Vagina (tissue), 2 donors: Measurements from ENCODE around the gene TMBIM4. TPM values are rescaled to one million over a fixed set of nuclear protein-coding genes. Genes with fewer than 3 reads are reported as not detected.

ENCODE experiments used
- DNase-seq, 2 donors: peaks; one replicate each; pipeline ENCODE4 v3.0.0-alpha.2; 2017; ENCODE audit errors: extremely low spot score in 2 of 2
- H3K27ac ChIP-seq: fragments of 200-600 bp; sonication (generic); one replicate; pipeline ENCODE4 v1.5.1; 2019
- H3K27me3 ChIP-seq: fragments of 200-600 bp; sonication (generic); one replicate; pipeline ENCODE4 v1.5.1; 2019
- H3K36me3 ChIP-seq, 2 donors: fragments of 200-600 bp; sonication (generic); one replicate each; pipeline ENCODE4 v1.5.1; 2017 to 2019
- H3K4me1 ChIP-seq: fragments of 200-600 bp; sonication (generic); one replicate; pipeline ENCODE4 v1.5.1; 2019
- H3K4me3 ChIP-seq, 2 donors: fragments of 200-600 bp; sonication (generic); 1 replicate in 1 of 2; 2 replicates in 1 of 2; pipeline ENCODE4 v1.5.1; 2016 to 2019
- H3K9me3 ChIP-seq: fragments of 200-600 bp; sonication (generic); one replicate; pipeline ENCODE4 v1.5.1; 2019
- CTCF ChIP-seq, 3 experiments: fragments of 450-650 bp in 2 of 3; fragments of 200-600 bp in 1 of 3; sonication (generic) in 1 of 3; IDR thresholded peaks; one replicate each; pipeline ENCODE4 v1.5.1; 2017 to 2019; ENCODE audit warnings: antibody characterized with exemption in 3 of 3, mild to moderate bottlenecking in 2 of 3, moderate library complexity in 2 of 3
- POLR2A ChIP-seq, 2 donors: fragments of 450-650 bp; IDR thresholded peaks; one replicate each; pipeline ENCODE4 v1.6.1; 2017; ENCODE audit warnings: antibody characterized with exemption in 2 of 2, mild to moderate bottlenecking in 2 of 2, moderate library complexity in 2 of 2
- POLR2AphosphoS5 ChIP-seq, 2 donors: sonication (generic); formaldehyde crosslinking; IDR thresholded peaks; one replicate each; pipeline ENCODE4 v1.9.0; 2017; ENCODE audit warnings: antibody characterized with exemption in 2 of 2, mild to moderate bottlenecking in 2 of 2, low read depth in 1 of 2; ENCODE audit not compliant: insufficient read depth in 1 of 2
- intact Hi-C: fragments of 100-400 bp; cut with DNase I; formaldehyde crosslinking; loops from one replicate; pipeline ENCODE4 v1.15.1; 2023
- total RNA-seq: library from RNA; depleted of rRNA; stranded (reverse); fragments of >200 nt; gene quantifications from one replicate; pipeline ENCODE4 v1.2.3, GENCODE V29; 2016

Gene TMBIM4
- total RNA-seq, 1 donor from 2014 or later = 98.7 TPM

GRCh38 chr12:66127650-66128049, 42.1 kb downstream of the TMBIM4 start:
- TF ChIP-seq POLR2AphosphoS5 (IDR thresholded peaks at IDR 0.05; ENCODE audit: insufficient read depth in 1 of 2, low read depth in 1 of 2) (no peak), POLR2A (IDR thresholded peaks at IDR 0.05) (no peak), CTCF (IDR thresholded peaks at IDR 0.05) (no peak)
- Histone ChIP-seq H3K36me3 (peaks cover 0 to 53% of the 10 kb centered on the region in 2 donors), H3K9me3 (no peaks in the 10 kb centered on the region), H3K4me3 (no peak overlapping the region), H3K27ac (no peak overlapping the region), H3K4me1 (peaks cover 23% of the 10 kb centered on the region), H3K27me3 (no peaks in the 10 kb centered on the region)
- intact Hi-C loops = no loop called here
- no peak for DNase-seq

GRCh38 chr12:66120477-66120876, 49.3 kb downstream of the TMBIM4 start:
- Histone ChIP-seq H3K27me3 (no peaks in the 10 kb centered on the region), H3K36me3 (peaks cover 0 to 45% of the 10 kb centered on the region in 2 donors), H3K27ac (no peak overlapping the region), H3K9me3 (no peaks in the 10 kb centered on the region), H3K4me1 (no peaks in the 10 kb centered on the region), H3K4me3 (no peak overlapping the region)
- intact Hi-C loops = no loop called here
- no peak for DNase-seq
- TF ChIP-seq CTCF (IDR thresholded peaks at IDR 0.05) = no peak
- TF ChIP-seq POLR2A (IDR thresholded peaks at IDR 0.05) = no peak
- TF ChIP-seq POLR2AphosphoS5 (IDR thresholded peaks at IDR 0.05; ENCODE audit: insufficient read depth in 1 of 2, low read depth in 1 of 2) = no peak

GRCh38 chr12:66119870-66120241, 49.9 kb downstream of the TMBIM4 start:
- Histone ChIP-seq H3K27ac (no peak overlapping the region), H3K4me1 (no peaks in the 10 kb centered on the region), H3K36me3 (peaks cover 0 to 39% of the 10 kb centered on the region in 2 donors), H3K27me3 (no peaks in the 10 kb centered on the region), H3K9me3 (no peaks in the 10 kb centered on the region), H3K4me3 (no peak overlapping the region)
- DNase-seq = no peak
- intact Hi-C loops = no loop called here
- no peak for TF ChIP-seq POLR2A (IDR thresholded peaks at IDR 0.05)
- no peak for TF ChIP-seq CTCF (IDR thresholded peaks at IDR 0.05)
- no peak for TF ChIP-seq POLR2AphosphoS5 (IDR thresholded peaks at IDR 0.05; ENCODE audit: insufficient read depth in 1 of 2, low read depth in 1 of 2)

- DNase-seq = no peak
- Histone ChIP-seq H3K27ac (no peak overlapping the region), H3K4me1 (no peaks in the 10 kb centered on the region), H3K36me3 (peaks cover 0 to 34% of the 10 kb centered on the region in 2 donors), H3K9me3 (no peaks in the 10 kb centered on the region), H3K27me3 (no peaks in the 10 kb centered on the region), H3K4me3 (no peak overlapping the region)
- no peak for TF ChIP-seq POLR2A (IDR thresholded peaks at IDR 0.05)
- no peak for TF ChIP-seq POLR2AphosphoS5 (IDR thresholded peaks at IDR 0.05; ENCODE audit: insufficient read depth in 1 of 2, low read depth in 1 of 2)
- TF ChIP-seq CTCF (IDR thresholded peaks at IDR 0.05) = no peak
- intact Hi-C loops = no loop called here
Measured at GRCh38 chr12:66119229-66119869, 50.4 kb downstream of the TMBIM4 start.

- H3K27ac ChIP-seq = no peak overlapping the region
- no peak overlapping the region for H3K4me3 ChIP-seq
- H3K27me3 ChIP-seq = no peaks in the 10 kb centered on the region
- DNase-seq = no peak
- TF ChIP-seq POLR2A (IDR thresholded peaks at IDR 0.05) (no peak), POLR2AphosphoS5 (IDR thresholded peaks at IDR 0.05; ENCODE audit: insufficient read depth in 1 of 2, low read depth in 1 of 2) (no peak), CTCF (IDR thresholded peaks at IDR 0.05) (no peak)
- no peaks in the 10 kb centered on the region for H3K9me3 ChIP-seq
- H3K36me3 ChIP-seq = peaks cover 0 to 24% of the 10 kb centered on the region in 2 donors
- H3K4me1 ChIP-seq = no peaks in the 10 kb centered on the region
- intact Hi-C loops = no loop called here
Measured at GRCh38 chr12:66118240-66118891, 51.4 kb downstream of the TMBIM4 start.
